NT2/D1 (cell line): ENCODE results near the gene GAP43.

ENCODE experiments used
- SUZ12 ChIP-seq: IDR thresholded peaks from 2 replicates; pipeline ENCODE4 v1.6.1; 2011; ENCODE audit not compliant: insufficient read length, insufficient read depth; ENCODE audit errors: extremely low read depth
- ZNF274 ChIP-seq: IDR thresholded peaks from 2 replicates; pipeline ENCODE4 v1.6.1; 2011; ENCODE audit warnings: mild to moderate bottlenecking, low read depth, low read length

- TF ChIP-seq SUZ12, result no peak
- no peak for TF ChIP-seq ZNF274
Measured at GRCh38 chr3:115659253-115660220, 36.2 kb downstream of the GAP43 start.
